Prostate gland (tissue), 2 donors: ENCODE data around the gene DBH.

ENCODE experiments used
- POLR2A ChIP-seq: fragments of 450-650 bp; IDR thresholded peaks from one replicate; pipeline ENCODE4 v1.6.1; 2016; ENCODE audit warnings: antibody characterized with exemption, mild to moderate bottlenecking
- POLR2AphosphoS5 ChIP-seq: sonication (generic); formaldehyde crosslinking; IDR thresholded peaks from one replicate; pipeline ENCODE4 v1.6.1; 2017; ENCODE audit warnings: antibody characterized with exemption
- TF ChIP-seq, protein P1 (sequence below), 4 experiments: fragments of 200-600 bp in 2 of 4; fragments of 450-650 bp in 2 of 4; sonication (generic) in 2 of 4; IDR thresholded peaks; 1 replicate in 3 of 4; 2 replicates in 1 of 4; pipeline ENCODE4 v1.5.1; 2016 to 2019; ENCODE audit warnings: antibody characterized with exemption in 4 of 4, mild to moderate bottlenecking in 2 of 4, moderate library complexity in 2 of 4

DNA sequence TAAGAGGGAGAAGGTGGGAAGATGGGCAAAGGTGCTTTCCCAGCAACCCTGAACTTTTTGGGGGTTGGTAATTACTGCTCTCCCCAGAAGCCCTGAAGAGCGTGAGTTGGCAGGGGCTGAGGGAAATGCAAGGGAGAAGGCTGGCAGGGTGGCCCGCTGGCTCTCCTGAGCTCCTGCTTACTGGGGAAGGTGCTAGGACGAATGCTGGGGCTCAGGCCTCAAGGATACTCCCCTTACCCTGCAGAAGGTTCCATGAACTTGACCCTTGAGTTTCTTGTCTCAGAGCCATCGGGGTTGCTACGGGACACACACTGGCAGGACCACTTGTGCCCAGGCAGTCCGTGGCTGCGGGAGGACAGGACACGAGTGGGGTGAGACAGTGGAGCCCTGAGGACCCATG lies 28.2 kb upstream of the DBH start:
- no peak for TF ChIP-seq POLR2A
- TF ChIP-seq, protein P1, sequence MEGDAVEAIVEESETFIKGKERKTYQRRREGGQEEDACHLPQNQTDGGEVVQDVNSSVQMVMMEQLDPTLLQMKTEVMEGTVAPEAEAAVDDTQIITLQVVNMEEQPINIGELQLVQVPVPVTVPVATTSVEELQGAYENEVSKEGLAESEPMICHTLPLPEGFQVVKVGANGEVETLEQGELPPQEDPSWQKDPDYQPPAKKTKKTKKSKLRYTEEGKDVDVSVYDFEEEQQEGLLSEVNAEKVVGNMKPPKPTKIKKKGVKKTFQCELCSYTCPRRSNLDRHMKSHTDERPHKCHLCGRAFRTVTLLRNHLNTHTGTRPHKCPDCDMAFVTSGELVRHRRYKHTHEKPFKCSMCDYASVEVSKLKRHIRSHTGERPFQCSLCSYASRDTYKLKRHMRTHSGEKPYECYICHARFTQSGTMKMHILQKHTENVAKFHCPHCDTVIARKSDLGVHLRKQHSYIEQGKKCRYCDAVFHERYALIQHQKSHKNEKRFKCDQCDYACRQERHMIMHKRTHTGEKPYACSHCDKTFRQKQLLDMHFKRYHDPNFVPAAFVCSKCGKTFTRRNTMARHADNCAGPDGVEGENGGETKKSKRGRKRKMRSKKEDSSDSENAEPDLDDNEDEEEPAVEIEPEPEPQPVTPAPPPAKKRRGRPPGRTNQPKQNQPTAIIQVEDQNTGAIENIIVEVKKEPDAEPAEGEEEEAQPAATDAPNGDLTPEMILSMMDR (IDR thresholded peaks at IDR 0.05), result no peak
- TF ChIP-seq POLR2AphosphoS5, result no peak
